K562 (cell line): ENCODE data around the gene SLC4A2. TPM values are rescaled to one million over a fixed set of nuclear protein-coding genes. Genes with fewer than 3 reads are reported as not detected.

Experiments
- CHAMP1 ChIP-seq: fragments of 450-650 bp; IDR thresholded peaks from 2 replicates; pipeline ENCODE4 v1.6.1; 2016; ENCODE audit warnings: mild to moderate bottlenecking
- CHD2 ChIP-seq: IDR thresholded peaks from 2 replicates; pipeline ENCODE4 v1.6.1; 2011; ENCODE audit warnings: low read depth, low read length
- HDAC1 ChIP-seq, 2 experiments: fragments of 450-650 bp; IDR thresholded peaks; 2 replicates each; pipeline ENCODE4 v1.6.1; 2016 to 2017; ENCODE audit warnings: inconsistent platforms in 1 of 2, mild to moderate bottlenecking in 1 of 2, moderate library complexity in 1 of 2
- HES1 ChIP-seq: fragments of 450-650 bp; IDR thresholded peaks from 2 replicates; pipeline ENCODE4 v1.6.1; 2016; ENCODE audit warnings: low read depth, mild to moderate bottlenecking, moderate library complexity
- HMBOX1 ChIP-seq: sonication (generic); IDR thresholded peaks from 2 replicates; pipeline ENCODE4 v1.6.1; 2016
- HMG20B ChIP-seq: fragments of 250-450 bp; sonication (Bioruptor Pico); IDR thresholded peaks from 2 replicates; pipeline ENCODE4 v1.5.0; 2021; ENCODE audit warnings: mild to moderate bottlenecking
- KAT2B ChIP-seq: IDR thresholded peaks from one replicate; pipeline ENCODE4 v1.6.1; 2012; ENCODE audit warnings: low read depth, mild to moderate bottlenecking, control low read depth, inconsistent platforms, low read length, moderate library complexity
- KLF16 ChIP-seq: IDR thresholded peaks from 2 replicates; pipeline ENCODE4 v1.6.1; 2016; ENCODE audit warnings: antibody characterized with exemption
- SLC30A9 ChIP-seq: fragments of 250-450 bp; sonication (Bioruptor Pico); IDR thresholded peaks from 2 replicates; pipeline ENCODE4 v1.8.0; 2022; ENCODE audit warnings: mild to moderate bottlenecking, moderate library complexity
- SNAPC5 ChIP-seq: fragments of 250-450 bp; sonication (Bioruptor Pico); IDR thresholded peaks from 2 replicates; pipeline ENCODE4 v1.8.0; 2021; ENCODE audit warnings: moderate library complexity, mild to moderate bottlenecking, inconsistent platforms
- STAT6 ChIP-seq: sonication (generic); formaldehyde crosslinking; IDR thresholded peaks from 2 replicates; pipeline ENCODE4 v1.8.1; 2023; ENCODE audit warnings: mild to moderate bottlenecking, missing genetic modification reagents
- TCF7 ChIP-seq: sonication (generic); IDR thresholded peaks from 2 replicates; pipeline ENCODE4 v1.6.1; 2016; ENCODE audit warnings: antibody characterized with exemption, borderline replicate concordance
- TEAD4 ChIP-seq, 2 experiments: sonication (generic) in 1 of 2; formaldehyde crosslinking in 1 of 2; IDR thresholded peaks; 2 replicates each; pipeline versions ENCODE4 v1.6.1 to v1.8.0; 2012 to 2022; ENCODE audit warnings: borderline replicate concordance in 1 of 2, inconsistent platforms in 1 of 2, low read length in 1 of 2, mild to moderate bottlenecking in 1 of 2, missing genetic modification reagents in 1 of 2
- U2AF1 ChIP-seq: fragments of 200-400 bp; formaldehyde crosslinking; optimal IDR thresholded peaks from 2 replicates; pipeline ENCODE3; 2017; ENCODE audit warnings: mild to moderate bottlenecking, low read depth, low read length, moderate library complexity
- WHSC1 ChIP-seq: IDR thresholded peaks from one replicate; pipeline ENCODE4 v1.6.1; 2012; ENCODE audit warnings: low read length, control low read depth, inconsistent platforms
- XRCC3 ChIP-seq: fragments of 450-650 bp; IDR thresholded peaks from 2 replicates; pipeline ENCODE4 v1.6.1; 2017; ENCODE audit warnings: mild to moderate bottlenecking, moderate library complexity
- ZNF12 ChIP-seq: sonication (generic); formaldehyde crosslinking; IDR thresholded peaks from 2 replicates; pipeline ENCODE4 v1.4.0; 2020; ENCODE audit warnings: mild to moderate bottlenecking, missing genetic modification reagents
- ZNF263 ChIP-seq: sonication (generic); formaldehyde crosslinking; IDR thresholded peaks from 2 replicates; pipeline ENCODE4 v1.8.0; 2022; ENCODE audit warnings: mild to moderate bottlenecking, missing genetic modification reagents, borderline replicate concordance
- ZNF354B ChIP-seq: fragments of 250-450 bp; sonication (Bioruptor Pico); IDR thresholded peaks from 2 replicates; pipeline ENCODE4 v1.4.0; 2020
- ZNF57 ChIP-seq: fragments of 450-650 bp; formaldehyde crosslinking; IDR thresholded peaks from 2 replicates; pipeline ENCODE4 v1.4.0; 2020; ENCODE audit warnings: mild to moderate bottlenecking, moderate library complexity
- ZNF764 ChIP-seq: fragments of 250-450 bp; sonication (Bioruptor Pico); IDR thresholded peaks from 2 replicates; pipeline ENCODE4 v1.4.0; 2020; ENCODE audit warnings: low read depth, mild to moderate bottlenecking, moderate library complexity
- polyA plus RNA-seq, 8 experiments: library from polyadenylated mRNA; depleted of rRNA in 4 of 8; stranded (reverse) in 5 of 8; unstranded in 3 of 8; fragments of >200 nt; fragmentation: Nextera tagmentation in 2 of 8; fragmentation: Illumina TruSeq in 1 of 8; extraction: Ambion mirVana in 2 of 8; extraction: Trizol in 1 of 8; gene quantifications; 2 replicates each; pipeline versions ENCODE4 v1.2.1 to v1.2.3, GENCODE V29; 2011 to 2014; ENCODE audit warnings: inconsistent platforms in 1 of 8, missing spikeins in 1 of 8
- total RNA-seq, 7 experiments: library from RNA; depleted of rRNA in 6 of 7; stranded (reverse); fragments of >200 nt in 6 of 7; fragmentation: Illumina TruSeq in 2 of 7; extraction: Trizol in 2 of 7; gene quantifications; 2 replicates each; pipeline versions ENCODE4 v1.2.1 to v1.2.3, GENCODE V29; 2011 to 2021; ENCODE audit warnings: low replicate concordance in 1 of 7

Gene SLC4A2
- total and polyA plus RNA-seq, 9 of the 15 experiments (the other 6 are each of a cell fraction or from before 2014, with no cell fraction given), result 11.4 to 375 (median 130) TPM

GRCh38 chr7:151087245-151088018, 28.0 kb downstream of the SLC4A2 start (continued):
- no peak for TF ChIP-seq SLC30A9 (CRISPR knock-in tag)
- peak; percentile 84; the same call in 1 of the 2 replicates for TF ChIP-seq STAT6 (CRISPR knock-in tag)
- no peak; a peak in 1 of 4 replicates for TF ChIP-seq HDAC1 (IDR thresholded peaks at IDR 0.05)
- TF ChIP-seq CHD2, result no peak
- TF ChIP-seq HMG20B (CRISPR knock-in tag), result no peak
- TF ChIP-seq ZNF354B (CRISPR knock-in tag), result no peak
- no peak for TF ChIP-seq TEAD4 (IDR thresholded peaks at IDR 0.05; ENCODE audit: low read length)
- TF ChIP-seq TEAD4 (CRISPR knock-in tag; IDR thresholded peaks at IDR 0.05; ENCODE audit: borderline replicate concordance), result no peak
- peak; percentile 63 for TF ChIP-seq U2AF1
- no peak; the same call in 1 of the 2 replicates for TF ChIP-seq ZNF263
- TF ChIP-seq TCF7, result no peak
- no peak for TF ChIP-seq ZNF764 (CRISPR knock-in tag)
- TF ChIP-seq WHSC1, result peak; percentile 25
- TF ChIP-seq HMBOX1, result no peak
- no peak for TF ChIP-seq ZNF57 (CRISPR knock-in tag)
- no peak for TF ChIP-seq KAT2B
- TF ChIP-seq SNAPC5, result no peak
- TF ChIP-seq XRCC3, result no peak
- TF ChIP-seq KLF16, result no peak
- TF ChIP-seq HES1, result no peak; the same call in 1 of the 2 replicates
- no peak for TF ChIP-seq ZNF12 (CRISPR knock-in tag)
- TF ChIP-seq CHAMP1, result no peak
